ENCODE measurements around the gene LRCH3.

GRCh38 chr3:197901626-197902025 lies 110.6 kb downstream of the LRCH3 start:
- TF ChIP-seq EZH2 (IDR thresholded peaks at IDR 0.05; ENCODE audit: borderline replicate concordance): no peak
- TF ChIP-seq, protein P1, sequence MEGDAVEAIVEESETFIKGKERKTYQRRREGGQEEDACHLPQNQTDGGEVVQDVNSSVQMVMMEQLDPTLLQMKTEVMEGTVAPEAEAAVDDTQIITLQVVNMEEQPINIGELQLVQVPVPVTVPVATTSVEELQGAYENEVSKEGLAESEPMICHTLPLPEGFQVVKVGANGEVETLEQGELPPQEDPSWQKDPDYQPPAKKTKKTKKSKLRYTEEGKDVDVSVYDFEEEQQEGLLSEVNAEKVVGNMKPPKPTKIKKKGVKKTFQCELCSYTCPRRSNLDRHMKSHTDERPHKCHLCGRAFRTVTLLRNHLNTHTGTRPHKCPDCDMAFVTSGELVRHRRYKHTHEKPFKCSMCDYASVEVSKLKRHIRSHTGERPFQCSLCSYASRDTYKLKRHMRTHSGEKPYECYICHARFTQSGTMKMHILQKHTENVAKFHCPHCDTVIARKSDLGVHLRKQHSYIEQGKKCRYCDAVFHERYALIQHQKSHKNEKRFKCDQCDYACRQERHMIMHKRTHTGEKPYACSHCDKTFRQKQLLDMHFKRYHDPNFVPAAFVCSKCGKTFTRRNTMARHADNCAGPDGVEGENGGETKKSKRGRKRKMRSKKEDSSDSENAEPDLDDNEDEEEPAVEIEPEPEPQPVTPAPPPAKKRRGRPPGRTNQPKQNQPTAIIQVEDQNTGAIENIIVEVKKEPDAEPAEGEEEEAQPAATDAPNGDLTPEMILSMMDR (IDR thresholded peaks at IDR 0.05; ENCODE audit: poor library complexity): no peak

All from hepatocyte (in vitro differentiated cells).